EL (cell line): ENCODE data around the gene UBR4.

Experiments used
- DNase-seq: peaks from one replicate; pipeline ENCODE4 v3.0.0-alpha.2; 2016

Gene UBR4

DNA sequence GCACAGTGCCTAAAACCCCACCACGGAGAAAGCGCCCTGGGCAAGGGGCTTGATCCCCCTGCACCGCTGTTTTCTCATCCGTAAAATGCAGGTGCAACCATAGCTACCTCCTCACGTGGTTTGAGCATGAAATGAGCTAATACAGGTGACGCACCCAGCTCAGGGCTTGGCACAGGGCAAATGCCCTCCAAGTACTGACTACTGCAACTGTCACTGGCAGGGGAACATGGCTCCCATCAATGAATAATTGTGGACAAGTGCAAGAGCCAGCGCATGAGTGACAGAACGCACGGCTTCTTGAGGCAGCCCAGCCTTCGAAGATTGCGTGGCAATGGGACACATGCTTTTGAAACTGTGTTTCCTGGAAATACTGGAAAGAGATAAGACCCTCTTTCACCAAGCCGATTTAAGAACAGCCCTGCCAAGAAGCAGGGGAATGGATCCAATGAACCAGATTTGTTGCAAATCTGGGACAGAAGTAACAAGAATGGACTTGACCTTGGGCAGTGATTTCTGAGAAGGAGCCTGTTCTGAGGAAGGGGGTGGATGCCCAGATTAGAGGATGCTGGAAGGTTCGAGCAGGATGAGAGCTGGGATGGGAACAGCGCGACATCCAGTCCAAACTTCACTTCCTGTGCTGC lies 160.8 kb downstream of the UBR4 start:
- no peak for DNase-seq

GRCh38 chr1:19046972-19047731 lies 162.9 kb downstream of the UBR4 start:
- DNase-seq = no peak

GRCh38 chr1:19045898-19046880 lies 163.9 kb downstream of the UBR4 start:
- no peak for DNase-seq

DNA sequence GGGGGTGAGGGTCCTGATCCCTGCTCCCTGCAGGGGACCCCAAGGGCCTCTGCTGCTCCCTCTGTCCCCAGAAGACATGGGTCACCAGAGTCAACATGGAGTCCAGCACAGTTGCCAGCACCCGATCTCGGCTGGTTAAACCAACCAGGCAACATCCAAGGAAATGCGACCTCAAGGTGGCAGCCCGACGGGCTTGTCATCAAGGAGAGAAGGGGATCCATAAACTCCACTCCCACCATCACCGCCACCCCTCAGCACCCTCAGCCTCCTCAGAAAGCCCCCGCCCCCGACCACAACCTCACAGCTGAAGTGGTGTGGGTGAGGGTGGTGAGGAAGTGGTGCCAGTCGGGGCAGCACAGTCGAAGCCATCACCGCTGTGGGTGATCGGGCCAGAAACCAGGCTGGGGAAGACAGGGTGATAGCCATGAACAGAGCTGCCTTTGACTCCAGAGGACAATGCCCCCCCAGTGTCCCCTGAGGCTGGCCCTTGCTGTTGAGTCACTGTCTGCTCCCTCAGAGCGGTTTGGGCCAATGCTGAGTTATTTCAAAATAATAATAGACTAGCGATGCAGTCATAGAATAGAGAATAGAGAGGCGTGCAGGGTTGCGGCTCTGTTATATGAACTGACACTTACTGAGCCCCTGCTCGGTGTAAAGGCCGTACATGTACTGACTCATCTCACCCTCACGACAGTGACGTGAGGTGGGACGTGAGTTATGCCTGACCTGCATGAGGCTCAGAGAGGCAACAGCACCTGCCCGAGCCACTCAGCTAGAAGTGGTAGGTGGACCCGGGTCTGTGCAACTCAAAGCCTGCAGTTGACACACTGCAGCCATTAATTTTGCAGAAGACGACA lies 164.9 kb downstream of the UBR4 start:
- no peak for DNase-seq

GRCh38 chr1:19044471-19044870 lies 165.6 kb downstream of the UBR4 start:
- no peak for DNase-seq

- no peak for DNase-seq
Measured at GRCh38 chr1:19043579-19044443, 166.3 kb downstream of the UBR4 start.

DNA sequence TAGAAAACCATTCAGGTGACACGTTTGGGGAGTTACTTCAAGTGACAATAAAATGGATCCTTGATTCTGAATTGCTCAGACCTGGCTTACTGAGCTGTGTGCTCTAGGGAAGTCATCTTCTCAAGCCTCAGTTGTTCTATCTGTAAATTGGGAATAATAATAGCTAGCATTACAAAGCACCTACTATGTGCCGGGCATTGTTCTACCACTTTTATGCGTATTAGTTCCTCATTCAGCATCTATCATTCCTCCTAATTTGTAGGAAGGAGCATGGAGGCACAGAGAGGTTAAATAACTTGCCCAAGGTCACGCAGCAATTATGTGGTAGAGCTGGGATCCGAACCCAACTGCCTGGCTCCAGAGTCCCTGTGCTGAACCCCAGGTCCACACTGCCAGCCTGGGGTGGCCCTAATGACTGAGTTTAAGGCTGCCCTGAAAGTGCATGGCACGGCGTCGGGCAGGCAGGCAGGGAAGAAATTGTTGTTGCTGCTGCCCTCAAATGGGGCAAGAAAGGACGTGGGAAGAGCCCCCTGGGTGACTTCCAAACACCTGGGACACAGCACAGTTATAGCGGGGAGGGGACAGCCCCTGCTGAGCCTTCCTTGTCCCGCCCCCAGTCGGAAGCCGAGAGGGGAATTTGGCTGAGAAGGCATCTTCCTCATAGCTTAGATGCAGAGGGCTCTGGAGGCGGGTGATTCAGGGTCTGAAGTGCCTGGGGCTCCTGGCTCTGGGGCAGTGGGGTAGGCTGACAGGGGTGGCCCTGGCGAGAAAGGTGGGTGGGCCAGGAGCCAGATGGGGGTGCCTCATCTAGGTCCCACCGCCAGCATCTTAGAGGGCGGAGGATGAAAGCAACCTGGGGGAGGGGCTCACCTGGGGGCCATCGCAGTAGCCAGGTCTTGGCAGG lies 167.1 kb downstream of the UBR4 start:
- peak; percentile 28 for DNase-seq

GRCh38 chr1:19040010-19040680 lies 169.9 kb downstream of the UBR4 start:
- DNase-seq = no peak

DNA sequence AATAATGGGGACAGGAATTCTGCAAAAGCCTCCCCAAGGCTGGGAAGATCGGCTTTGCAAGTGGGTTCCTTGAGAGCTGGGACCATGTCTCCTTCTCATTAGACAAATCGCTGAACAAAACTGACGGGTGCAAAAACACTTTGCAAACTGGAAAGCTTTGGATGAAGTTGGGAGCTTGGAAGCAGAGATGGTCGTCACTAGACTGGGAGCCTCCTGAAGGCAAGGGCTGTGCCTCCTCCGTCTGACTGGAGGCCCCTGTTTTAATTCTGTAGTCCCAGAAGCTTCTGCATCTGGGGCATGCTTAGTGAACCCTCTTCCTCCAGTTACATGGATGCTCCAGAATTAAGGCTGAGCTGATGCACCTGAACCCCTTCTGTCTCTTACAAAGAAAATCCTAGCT lies 171.3 kb downstream of the UBR4 start:
- no peak for DNase-seq

DNA sequence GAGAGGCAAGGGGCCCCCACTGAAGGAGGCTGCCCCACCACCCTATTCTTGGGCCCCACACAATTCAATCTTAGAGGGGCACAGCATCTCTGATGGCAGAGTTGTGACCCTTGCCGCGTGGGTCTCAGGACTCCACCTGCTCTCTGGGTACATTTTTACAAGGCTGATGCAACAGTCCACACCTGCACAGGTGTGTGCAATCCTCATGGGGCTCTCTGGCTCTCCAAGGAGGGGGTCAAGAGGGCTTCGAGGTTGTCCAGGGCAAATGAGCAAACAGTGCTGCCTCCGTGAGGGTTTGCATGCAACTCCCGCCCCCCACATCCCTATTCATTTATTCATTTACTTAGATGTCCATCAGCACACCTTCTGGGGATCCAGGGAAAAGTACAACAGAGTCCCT lies 172.0 kb downstream of the UBR4 start:
- DNase-seq = no peak

DNA sequence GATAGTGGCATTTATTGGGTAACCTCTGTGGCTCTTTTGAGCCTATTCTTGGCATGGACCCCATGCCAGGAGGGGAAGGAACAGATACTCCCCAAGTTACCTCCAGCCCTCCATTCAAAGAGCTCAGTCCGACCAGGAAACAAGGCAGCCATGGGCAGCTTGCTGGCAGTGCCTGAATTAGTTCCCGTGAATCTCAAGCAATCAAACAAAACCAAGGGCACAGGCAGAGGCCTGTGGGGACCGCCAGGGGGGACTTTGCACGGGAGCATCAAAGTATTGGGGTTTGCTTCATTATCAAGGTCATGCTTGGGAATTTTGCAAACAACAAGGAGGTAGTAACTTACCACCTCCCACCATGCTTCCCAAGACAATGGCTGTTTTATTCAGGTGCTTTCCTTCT lies 172.4 kb downstream of the UBR4 start:
- no peak for DNase-seq

DNA sequence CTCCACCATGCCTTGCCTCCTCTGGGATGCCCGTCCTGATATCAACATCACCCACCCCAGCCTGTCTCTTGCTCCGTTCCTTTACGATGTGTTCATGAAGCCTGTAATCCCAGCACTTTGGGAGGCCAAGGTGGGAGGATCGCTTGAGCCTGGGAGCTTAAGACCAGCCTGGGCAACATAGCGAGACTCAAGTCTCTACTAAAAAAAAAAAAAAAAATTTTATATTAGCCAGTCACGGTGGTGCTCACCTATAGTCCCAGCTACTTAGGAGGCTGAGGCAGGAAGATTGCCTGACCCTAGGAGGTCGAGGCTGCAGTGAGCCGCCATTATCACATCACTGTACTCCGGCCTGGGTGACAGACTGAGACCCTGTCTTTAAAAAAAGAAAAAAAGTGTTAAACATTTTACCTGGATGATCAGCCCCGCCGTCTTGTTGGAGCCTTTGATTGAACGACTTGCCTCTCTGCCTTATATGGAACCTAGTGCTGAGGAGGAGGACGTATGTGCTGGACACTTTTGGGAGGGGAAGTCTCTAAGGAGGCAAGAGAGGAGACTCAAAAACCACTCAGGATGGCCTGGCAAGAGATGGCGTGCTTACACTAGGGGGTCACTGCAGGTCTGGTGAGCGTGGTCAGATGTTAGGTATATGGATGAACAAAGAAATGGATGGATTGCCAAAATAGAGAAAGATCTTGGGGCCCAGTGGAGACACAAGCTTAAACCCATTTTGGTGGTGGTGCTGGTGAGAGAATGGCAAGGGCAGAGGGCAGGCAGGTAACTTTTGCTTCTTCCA lies 173.1 kb downstream of the UBR4 start:
- DNase-seq = no peak

- no peak for DNase-seq
Measured at GRCh38 chr1:19036041-19036812, 173.8 kb downstream of the UBR4 start.

DNA sequence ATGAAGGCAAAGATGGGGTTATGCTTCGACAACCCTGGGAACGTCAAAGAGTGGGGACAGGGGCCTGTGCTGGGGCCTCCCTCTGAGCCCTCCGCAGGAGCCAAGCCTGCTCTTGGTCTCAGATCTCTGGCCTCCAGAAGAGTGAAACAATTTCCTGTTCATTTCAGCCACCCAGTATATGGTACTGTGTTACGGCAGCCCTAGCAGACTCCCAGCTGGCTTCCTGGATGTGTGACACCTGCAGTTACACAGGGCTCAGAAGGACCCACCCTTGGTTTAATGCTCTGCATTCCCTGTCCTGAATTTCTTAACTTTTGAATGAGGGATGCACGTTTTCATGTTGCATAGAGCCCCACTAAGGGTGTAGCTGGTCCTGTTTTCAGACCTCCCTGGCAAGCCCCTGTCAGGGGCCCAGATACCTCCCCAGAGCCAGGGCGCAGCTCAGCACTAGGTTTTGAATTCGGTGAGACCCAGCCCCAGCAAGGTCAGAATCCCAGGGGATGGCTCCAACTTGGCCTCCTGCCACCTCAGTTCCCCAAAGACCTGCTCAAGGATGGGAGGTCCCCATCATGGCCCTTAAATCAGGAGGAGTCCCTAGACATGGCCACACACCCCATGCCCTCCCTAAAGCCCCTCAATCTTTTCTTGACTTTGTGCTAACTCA lies 174.6 kb downstream of the UBR4 start:
- DNase-seq = no peak

GRCh38 chr1:19034721-19035120 lies 175.3 kb downstream of the UBR4 start:
- no peak for DNase-seq

- DNase-seq = peak; percentile 87
Measured at GRCh38 chr1:19033926-19034680, 176.0 kb downstream of the UBR4 start.

- DNase-seq = no peak
Measured at GRCh38 chr1:19033515-19033839, 176.6 kb downstream of the UBR4 start.
